GM18868 (cell line): Measurements from ENCODE around the gene ACOT13.
"Not testable (repeated sequence)": the region's sequence is repeated elsewhere in the genome, so short reads cannot be mapped to it uniquely, and the experiment has no call there.

Experiments used
- ATAC-seq: cut with Tn5 transposase; IDR thresholded peaks from one replicate; pipeline ENCODE4 v1.9.1; 2021; ENCODE audit warnings: mild to moderate bottlenecking, moderate library complexity; ENCODE audit not compliant: unreplicated experiment

The ACOT13 gene

DNA sequence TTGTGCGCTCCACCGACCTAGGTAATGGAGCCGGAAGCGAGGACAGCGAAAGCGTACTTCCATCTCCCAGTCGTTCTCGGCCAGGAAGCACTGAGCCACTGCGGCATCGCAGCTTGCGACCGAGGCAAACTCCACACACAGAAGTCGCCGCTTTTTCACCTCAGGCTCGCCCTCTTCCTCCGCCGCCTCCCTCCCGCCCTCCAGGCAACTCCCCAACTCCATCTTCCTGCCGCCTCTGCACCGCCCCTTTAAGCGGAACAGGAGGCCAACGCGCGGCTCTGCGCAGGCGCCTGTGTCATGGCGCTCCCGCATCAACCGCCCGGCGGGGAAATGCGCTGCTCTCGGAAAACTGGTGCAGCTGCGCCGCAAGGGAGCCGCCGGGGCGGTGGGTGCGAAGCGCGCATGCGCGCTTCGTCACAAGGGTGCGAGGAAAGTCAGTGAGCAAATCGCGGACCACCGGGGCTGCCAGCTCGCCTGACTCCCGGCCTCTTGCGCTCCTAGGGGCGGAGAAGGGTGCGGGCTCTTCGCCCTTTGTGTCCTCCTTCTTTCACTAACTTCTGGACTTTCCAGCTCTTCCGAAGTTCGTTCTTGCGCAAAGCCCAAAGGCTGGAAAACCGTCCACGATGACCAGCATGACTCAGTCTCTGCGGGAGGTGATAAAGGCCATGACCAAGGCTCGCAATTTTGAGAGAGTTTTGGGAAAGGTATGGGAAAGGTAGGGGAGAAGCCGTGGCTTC, at the start of gene ACOT13, which contains the start of gene TDP2:
ACOT13 (plus strand) TSS at position 437 of the 737 bp plus-strand sequence; CDS start at position 624, 187 bp downstream.
TDP2 (minus strand) TSS at position 259 of the 737 bp plus-strand sequence; CDS start at position 222, 37 bp downstream.
- ATAC-seq: peak; percentile 94

DNA sequence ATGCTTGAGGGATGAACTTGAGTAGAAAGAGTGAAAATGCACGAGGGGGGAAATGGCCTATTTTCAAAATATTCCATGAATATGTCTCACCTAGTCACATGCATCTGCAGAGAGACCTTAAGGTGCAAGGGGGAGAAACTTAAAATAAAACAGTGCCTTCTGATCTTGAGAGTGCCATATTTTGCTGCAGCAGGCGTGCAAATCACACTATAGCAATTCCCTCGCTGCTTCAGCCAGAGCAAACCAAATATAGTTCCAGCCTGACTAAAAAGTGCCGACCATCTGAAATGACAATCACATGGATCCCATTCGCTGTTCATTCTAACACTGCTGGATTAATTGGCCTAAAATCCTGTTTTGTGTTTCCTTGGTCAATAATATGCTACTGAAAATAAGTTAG, 47.2 kb upstream of the ACOT13 start:
- no peak for ATAC-seq

DNA sequence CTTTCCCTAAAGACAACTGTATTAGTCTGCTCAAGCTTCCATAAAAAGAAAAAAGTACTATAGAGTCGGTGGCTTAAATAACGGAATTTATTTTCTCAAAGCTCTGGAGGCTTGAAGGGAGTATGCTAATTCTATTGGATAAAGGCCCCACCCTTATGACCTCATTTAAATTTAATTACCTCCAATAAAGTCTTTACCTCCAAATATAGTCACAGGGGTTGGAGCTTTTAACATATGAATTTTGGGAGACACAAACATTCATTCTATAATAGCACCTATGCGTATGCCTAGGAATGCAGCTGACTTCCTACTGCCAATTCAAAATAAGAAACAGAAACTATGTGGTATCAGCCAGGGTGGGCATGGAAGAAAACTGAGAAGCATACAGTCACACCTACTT, 46.2 kb upstream of the ACOT13 start:
- ATAC-seq: no peak

DNA sequence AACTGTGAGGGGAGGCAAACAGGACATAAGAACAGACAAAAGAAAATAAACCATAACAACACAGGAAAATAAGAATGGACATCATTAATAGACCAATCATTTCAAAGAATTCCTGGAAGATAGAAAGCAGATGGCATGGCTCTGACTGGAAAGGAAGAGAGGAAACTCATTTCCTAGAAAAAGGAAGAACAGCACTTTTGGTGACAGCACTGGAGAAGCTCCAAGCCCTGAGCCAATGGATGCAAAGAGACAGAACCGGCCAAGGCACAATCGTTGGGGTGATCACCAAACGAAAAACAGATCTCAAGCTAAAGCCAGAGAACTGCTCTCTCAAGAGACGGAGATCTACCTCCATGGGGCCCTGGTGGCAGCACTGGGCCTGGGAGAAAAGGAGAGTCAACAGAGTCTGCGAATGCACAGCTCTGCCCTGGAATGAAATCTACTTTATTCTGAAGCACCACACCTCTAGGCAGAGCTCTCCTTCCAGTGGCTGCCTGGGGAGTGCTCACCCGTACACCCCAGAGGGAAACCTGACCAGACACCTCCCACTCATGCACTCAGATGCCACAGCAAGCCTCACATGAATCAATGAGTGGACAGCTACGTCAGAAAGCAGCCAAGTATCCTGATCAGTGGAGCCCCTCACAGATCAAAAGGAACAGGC, 45.1 kb upstream of the ACOT13 start:
- no peak for ATAC-seq

DNA sequence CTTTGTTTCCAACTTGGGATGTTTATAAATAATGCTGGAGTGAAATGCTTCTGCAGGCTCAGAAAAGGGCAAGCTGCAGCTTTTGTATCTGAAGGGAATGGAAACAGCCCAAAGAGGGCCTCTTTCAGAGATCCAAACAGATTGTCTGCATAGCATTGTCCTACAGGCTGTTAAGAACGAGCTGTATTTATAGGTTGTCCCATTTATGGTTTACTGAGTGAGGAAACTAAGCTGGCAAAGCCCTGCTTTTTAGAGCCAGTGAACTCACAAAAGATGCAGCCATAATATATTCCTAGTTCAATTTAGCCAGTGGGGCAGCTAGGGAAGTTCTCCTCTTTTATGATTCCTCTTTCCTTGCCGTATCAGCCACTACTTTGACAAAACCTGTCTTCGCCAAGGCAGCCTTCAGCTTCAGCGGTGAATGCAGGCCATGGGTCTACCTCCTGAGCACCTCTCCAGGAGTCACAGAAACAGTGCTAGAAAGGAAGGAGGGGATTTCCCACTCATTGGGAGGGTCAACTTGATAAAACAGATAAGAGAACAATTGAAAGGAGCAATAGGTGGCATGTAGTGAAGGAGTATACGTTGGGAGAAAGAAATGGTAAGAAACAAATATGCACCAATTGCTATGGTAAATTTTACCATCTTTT, 35.9 kb upstream of the ACOT13 start:
- no peak for ATAC-seq

DNA sequence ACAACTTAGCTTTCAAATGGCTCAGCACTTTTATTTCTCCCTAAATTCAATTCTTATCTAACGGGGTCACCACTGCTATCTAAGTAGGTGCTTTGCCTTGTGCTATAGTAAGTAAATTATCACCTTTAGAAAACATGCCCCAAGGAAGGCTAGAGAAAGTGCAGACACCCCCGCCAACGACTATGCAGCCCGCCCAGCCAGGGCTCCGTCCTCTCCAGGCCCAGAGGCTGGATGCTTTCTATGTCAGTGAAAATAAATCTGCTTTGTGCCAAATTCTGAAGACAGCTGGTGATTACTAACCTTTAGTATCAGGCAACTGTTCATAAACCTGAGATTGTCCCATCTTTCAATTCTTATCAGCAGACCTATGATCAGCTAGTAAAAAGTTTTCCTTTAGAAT, 35.2 kb upstream of the ACOT13 start:
- ATAC-seq: no peak

DNA sequence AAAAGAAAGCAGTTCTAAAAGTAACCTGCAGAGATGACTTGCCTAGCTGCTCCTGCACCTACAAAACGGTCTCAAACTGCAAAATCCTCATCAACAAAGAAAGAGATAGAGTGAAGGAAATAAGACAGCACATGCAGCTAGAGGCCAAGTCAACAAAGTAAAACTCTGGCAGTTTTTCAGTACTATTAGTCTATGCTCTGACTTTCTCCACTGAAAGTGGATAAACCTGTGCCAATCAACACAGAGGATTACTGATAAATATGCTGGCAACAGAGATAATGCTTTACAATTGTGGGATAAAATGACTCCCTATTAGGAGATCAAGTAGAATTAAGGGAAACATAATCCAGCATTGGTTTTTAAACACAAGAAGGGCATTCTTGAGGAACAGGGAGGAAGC, 34.3 kb upstream of the ACOT13 start:
- ATAC-seq: no peak

DNA sequence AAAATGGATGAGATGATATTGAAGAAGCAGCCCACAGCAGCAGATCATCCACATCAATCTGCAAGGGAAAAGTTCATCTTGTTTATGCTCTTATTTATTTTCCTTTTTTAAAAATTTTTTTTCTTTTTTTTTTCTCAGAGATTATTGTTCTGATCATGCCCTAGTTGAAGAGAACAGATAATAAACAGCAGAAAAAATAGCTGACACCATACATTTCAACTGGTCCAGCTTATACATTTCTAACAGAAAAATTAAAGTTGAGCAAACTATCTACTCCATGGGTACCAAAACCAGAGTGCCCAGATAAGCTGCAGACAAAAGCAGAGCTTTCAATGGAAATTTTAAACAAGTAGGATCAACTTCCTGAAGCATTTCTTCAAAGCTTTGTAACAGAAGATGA, 30.2 kb upstream of the ACOT13 start:
- no peak for ATAC-seq

DNA sequence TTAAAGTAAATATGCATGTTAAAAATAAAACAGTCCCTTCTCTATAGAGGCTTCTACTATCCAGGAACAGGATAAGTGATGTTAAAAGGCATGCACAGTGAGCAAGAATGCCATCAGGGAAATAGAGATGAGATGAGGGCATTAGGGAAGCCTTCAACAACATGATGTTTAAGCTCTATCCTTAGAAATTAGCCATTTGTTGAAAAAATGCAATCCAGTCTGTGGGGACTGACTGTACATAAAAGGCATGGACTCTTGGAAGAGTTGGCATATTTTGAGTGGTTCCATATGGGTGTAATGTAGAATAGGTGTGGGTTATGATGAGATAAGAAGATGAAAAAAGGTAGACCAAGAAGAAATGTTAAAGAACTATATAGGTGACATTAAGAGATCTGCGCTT, 26.7 kb upstream of the ACOT13 start:
- no peak for ATAC-seq

DNA sequence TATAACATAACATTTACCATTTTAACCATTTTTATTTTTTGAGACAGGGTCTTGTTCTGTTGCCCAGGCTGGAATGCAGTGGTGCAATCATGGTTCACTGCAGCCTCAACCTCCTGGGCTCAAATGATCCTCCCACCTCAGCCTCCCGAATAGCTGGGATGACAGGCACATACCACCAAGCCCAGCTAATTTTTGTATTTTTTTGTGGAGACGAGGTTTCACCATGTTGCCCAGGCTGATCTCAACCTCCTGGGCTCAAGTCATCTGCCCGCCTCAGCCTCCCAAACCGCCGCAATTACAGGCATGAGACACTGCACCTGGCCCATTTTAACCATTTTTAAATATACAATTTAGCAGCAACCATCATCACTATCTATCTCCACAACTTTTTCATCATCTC, 26.2 kb upstream of the ACOT13 start:
- ATAC-seq: not testable (repeated sequence)

DNA sequence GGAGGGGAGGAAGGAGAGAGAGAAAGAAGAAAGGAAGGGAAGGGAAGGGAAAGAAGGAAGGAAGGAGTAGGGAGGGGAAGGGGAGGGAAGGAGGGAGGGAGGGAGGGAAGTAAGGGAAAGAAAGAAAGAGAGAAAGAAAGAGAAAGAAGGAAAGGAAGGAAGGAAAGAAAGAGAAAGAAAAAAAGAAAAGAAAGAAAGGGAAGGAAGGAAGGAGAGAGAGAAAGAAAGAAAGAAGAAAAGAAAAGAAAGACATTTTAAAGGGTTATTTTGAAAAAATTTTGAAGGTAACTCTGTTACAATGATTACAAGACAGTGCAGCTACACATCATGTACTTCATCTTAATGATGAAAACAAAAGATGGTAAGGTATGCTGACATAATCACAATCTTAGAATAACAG, 24.8 kb upstream of the ACOT13 start:
- no peak for ATAC-seq

DNA sequence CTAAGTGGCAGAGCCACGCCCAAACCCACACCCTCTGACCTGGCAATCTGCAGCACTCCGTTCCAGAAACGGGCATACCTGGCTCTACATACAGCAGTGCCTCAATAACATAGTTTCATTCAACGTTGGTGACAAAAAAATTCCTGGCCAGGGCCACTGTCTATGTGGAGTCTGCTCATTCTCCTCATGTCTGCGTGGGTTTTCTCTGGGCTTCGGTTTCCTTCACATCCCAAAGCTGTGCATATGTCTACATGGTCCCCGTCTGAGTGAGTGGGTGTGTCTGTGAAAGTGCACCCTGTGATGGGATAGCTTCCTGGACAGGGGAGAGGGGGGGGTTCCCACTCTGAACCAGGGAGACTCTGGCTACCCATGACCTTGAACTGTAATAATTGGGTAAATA, 23.0 kb upstream of the ACOT13 start:
- no peak for ATAC-seq

DNA sequence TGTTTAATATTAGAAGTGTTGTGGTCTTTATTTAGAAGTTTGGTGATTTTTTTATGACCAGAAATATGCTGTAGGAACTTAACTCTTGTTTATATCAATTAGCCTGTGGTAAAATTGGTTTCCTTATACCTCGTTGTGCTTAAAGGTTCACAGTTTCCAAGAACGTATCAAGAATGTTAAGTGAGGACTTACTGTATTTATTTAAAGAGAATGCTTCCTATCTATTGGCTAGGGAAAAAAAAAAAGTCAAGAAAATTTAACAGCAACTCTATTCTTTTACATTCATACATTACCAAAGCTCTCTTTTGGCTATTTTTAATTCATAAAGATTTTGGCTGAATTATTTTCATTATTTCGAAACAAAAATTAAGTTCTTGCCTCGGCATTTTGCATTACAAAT, 22.5 kb upstream of the ACOT13 start:
- ATAC-seq: no peak

DNA sequence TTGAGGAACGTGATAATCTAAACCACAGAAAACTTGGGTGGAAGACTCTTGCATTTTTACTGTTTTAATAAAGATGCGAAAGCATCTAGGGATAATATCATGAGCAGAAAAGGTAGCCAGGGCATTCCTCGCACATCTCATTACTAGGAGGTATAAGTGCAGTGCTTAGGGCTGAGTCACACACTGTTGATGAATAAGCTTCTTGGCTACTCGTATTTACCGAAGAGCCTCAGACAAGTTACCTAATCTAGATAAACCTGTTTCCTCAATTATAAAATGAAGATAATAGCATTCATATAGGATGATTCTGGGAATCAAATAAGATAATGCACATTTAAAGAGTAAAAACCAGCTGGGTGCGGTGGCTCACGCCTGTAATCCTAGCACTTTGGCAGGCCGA, 20.1 kb upstream of the ACOT13 start:
- ATAC-seq: no peak

DNA sequence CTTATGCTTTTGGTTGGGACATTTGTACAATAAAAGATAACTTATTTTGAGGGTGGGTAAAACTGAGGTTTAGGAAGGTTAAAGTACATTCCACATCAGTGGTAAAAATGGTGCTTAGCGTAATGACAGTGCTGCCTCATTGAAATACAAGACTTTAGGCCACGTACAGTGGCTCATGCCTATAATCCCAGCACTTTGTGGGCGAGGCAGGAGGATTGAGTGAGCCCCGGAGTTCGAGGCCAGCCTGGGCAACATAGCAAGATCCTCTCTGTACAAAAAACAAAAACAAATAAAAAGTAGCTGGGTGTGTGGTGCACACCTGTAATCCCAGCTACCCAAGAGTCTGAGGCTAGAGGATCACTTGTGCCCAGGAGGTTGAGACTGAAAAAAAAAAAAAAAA, 18.6 kb upstream of the ACOT13 start:
- no peak for ATAC-seq

DNA sequence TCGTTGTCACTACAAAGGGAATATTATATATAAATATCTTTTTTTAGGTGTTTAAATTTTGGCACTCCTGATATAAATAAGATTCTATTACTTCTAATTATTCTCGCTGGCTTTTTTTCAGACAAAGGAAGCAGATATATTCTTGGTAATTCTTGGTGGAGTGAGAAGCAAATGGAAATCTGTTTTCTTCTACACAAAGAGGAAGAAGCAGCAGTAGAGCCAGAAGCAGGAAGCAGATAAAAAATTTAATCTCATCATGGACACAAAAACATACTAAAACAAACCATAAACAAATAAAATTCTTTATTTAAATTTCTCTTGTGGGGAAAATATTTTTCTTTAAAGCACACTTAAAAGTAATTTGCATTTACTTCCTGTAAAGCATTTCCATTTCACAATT, 17.2 kb upstream of the ACOT13 start:
- ATAC-seq: no peak

DNA sequence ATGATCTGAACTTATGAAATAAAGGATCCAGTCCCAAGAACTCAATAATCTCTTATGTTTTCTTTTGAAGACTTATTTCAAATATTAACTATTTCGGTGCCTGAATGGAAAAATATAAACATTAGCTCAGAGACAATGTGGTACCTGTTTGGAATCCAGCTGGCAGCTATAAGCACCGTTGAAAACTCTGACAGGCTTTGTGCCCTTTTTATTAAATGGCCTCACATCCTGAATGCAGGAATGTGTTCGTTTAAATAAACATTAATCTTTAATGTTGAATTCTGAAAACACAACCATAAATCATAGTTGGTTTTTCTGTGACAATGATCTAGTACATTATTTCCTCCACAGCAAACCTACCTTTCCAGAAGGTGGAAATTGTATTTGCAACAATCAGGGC, 16.5 kb upstream of the ACOT13 start:
- no peak for ATAC-seq

DNA sequence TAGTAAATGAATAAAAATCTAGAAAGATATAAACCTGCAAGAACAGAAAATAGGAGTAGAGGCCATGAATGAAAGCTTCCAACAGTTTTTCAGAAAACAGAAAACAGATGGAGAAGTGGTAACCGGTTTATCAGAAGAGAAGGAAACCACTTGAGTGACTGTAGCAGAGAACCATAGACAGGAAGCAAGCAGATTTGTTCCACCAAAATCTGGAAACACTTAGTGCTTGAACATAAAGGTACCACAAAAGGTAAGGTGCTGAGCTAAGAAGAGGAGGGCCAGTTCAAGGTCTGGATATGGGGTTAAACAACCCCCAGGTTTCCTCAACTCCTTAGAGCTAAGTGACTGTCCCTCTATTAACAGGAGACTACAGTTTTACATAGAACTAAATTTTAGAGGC, 11.7 kb upstream of the ACOT13 start:
- ATAC-seq: no peak

DNA sequence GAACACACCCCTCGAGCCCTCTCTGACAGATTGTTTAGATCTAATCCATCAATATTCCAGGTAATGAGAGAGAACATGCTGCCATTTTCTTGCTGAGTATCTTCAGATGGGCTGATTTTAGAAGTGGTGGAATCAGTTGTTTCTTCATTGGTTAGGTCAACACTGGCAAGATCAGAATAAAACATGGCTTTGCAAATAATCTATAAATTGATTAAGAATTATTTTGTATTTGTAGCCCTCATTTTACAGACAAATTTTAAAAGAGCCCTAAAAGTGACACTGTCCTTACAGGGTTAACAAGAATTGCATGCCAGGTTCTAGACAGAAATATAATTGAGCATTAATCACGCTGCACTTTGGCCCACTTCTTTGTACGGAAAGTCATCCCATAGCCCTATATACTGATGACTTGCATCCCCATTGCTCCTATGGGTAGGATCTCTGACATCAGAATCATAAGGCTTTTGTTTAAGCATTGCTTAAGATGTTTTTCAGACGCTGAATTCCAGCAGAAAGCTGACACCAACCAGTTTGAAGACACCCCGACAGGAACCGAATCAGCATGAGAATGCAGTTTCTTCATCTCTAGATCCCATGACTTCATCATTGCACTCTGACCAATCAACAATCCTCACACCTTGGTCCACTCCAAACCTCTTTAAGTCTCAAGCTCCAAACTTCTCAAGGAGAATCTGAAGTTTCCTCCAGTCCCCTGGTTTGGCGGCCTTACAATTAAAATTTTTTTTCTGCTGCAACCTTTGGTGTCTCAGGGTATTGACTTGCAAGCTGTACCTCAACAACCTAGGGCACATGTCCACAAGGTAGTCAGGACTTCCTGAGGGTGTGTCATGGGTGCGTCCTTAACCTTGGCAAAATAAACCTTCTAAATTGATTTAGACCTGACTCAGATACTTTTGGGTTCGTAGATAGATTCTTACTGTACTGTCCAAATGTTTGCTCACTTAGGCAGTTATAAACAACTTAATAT, 8.0 kb upstream of the ACOT13 start:
- ATAC-seq: no peak

DNA sequence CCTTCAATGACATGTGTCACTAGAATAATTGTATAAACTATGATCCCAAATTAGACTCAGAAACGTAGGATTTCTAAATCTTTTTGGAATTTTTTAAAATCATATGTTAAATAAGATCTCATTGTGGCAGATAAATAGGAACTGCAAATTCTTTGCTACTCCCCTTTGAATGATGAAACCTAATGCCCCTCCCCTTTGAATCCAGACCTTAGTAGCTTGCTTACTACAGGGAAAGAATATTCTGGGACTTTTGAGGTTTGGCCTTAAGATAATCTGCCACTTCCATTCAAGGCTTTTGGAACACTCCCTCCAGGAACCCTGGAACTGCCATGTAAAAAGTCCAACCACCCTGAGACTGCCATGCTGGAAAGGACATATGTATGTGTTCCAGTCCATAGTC, 7.3 kb upstream of the ACOT13 start:
- no peak for ATAC-seq

DNA sequence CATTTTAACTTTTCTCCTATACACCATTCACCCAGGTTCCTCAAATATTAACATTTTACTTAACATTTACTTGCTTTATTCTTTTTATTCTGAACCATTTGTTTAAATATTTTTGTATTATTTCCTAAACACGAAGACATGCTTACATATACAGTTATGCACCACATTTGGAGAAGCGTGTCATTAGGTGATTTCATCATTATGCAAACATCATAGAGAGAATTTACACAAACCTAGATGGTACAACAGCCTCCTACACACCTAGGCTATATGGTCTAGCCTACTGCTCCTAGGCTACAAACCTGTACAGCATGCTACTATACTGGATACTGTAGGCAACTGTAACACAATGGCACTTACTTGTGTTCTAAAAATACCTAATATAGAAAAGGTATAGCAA, 6.8 kb upstream of the ACOT13 start:
- ATAC-seq: no peak
